ENCODE measurements around the gene EID2B. TPM values are rescaled to one million over a fixed set of nuclear protein-coding genes. Genes with fewer than 3 reads are reported as not detected.

Gene EID2B
- total and polyA plus RNA-seq, 9 of the 15 experiments (the other 6 are each of a cell fraction or from before 2014, with no cell fraction given) = 2.8 to 8.8 (median 4.8) TPM

DNA sequence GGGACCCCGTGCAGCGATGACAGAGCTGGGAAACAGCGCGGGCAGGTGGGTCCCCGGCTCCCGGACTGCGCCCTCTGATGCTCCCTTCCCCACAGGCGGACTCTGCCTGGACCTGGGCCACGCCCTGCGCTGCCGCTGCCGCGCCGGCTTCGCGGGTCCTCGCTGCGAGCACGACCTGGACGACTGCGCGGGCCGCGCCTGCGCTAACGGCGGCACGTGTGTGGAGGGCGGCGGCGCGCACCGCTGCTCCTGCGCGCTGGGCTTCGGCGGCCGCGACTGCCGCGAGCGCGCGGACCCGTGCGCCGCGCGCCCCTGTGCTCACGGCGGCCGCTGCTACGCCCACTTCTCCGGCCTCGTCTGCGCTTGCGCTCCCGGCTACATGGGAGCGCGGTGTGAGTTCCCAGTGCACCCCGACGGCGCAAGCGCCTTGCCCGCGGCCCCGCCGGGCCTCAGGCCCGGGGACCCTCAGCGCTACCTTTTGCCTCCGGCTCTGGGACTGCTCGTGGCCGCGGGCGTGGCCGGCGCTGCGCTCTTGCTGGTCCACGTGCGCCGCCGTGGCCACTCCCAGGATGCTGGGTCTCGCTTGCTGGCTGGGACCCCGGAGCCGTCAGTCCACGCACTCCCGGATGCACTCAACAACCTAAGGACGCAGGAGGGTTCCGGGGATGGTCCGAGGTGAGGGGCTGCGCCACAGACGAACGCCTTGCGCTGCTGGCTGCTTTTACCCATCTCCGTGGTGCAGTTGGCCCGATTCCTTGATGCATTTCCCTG is 25.5 kb downstream of the EID2B start (continued):
- TF ChIP-seq KLF1 (tag; IDR thresholded peaks at IDR 0.05) (peak; percentile 90), ZNF507 (tag; conservative IDR thresholded peaks at IDR 0.05) (no peak), BHLHE40 (IDR thresholded peaks at IDR 0.05; ENCODE audit: low read length) (peak; percentile 97), ZNF324 (CRISPR knock-in tag; IDR thresholded peaks at IDR 0.05) (no peak), EWSR1 (IDR thresholded peaks at IDR 0.05; ENCODE audit: borderline replicate concordance, low read depth, partially characterized antibody) (no peak), TCF7L2 (IDR thresholded peaks at IDR 0.05; ENCODE audit: low read depth, low read length) (no peak), PHF20 (IDR thresholded peaks at IDR 0.05; ENCODE audit: partially characterized antibody) (no peak), SIN3B (IDR thresholded peaks at IDR 0.05; ENCODE audit: low read depth) (peak; percentile 54), ESRRA (IDR thresholded peaks at IDR 0.05; ENCODE audit: borderline replicate concordance, low read depth) (peak; percentile 13; the same call in 1 of the 2 replicates)
- TF ChIP-seq, protein P1, sequence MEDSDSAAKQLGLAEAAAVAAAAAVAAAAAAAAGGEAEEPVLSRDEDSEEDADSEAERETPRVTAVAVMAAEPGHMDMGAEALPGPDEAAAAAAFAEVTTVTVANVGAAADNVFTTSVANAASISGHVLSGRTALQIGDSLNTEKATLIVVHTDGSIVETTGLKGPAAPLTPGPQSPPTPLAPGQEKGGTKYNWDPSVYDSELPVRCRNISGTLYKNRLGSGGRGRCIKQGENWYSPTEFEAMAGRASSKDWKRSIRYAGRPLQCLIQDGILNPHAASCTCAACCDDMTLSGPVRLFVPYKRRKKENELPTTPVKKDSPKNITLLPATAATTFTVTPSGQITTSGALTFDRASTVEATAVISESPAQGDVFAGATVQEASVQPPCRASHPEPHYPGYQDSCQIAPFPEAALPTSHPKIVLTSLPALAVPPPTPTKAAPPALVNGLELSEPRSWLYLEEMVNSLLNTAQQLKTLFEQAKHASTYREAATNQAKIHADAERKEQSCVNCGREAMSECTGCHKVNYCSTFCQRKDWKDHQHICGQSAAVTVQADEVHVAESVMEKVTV (CRISPR knock-in tag; IDR thresholded peaks at IDR 0.05) = no peak
- TF ChIP-seq, protein P2, sequence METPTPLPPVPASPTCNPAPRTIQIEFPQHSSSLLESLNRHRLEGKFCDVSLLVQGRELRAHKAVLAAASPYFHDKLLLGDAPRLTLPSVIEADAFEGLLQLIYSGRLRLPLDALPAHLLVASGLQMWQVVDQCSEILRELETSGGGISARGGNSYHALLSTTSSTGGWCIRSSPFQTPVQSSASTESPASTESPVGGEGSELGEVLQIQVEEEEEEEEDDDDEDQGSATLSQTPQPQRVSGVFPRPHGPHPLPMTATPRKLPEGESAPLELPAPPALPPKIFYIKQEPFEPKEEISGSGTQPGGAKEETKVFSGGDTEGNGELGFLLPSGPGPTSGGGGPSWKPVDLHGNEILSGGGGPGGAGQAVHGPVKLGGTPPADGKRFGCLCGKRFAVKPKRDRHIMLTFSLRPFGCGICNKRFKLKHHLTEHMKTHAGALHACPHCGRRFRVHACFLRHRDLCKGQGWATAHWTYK (CRISPR knock-in tag; IDR thresholded peaks at IDR 0.05) = no peak
- TF ChIP-seq, protein P3, sequence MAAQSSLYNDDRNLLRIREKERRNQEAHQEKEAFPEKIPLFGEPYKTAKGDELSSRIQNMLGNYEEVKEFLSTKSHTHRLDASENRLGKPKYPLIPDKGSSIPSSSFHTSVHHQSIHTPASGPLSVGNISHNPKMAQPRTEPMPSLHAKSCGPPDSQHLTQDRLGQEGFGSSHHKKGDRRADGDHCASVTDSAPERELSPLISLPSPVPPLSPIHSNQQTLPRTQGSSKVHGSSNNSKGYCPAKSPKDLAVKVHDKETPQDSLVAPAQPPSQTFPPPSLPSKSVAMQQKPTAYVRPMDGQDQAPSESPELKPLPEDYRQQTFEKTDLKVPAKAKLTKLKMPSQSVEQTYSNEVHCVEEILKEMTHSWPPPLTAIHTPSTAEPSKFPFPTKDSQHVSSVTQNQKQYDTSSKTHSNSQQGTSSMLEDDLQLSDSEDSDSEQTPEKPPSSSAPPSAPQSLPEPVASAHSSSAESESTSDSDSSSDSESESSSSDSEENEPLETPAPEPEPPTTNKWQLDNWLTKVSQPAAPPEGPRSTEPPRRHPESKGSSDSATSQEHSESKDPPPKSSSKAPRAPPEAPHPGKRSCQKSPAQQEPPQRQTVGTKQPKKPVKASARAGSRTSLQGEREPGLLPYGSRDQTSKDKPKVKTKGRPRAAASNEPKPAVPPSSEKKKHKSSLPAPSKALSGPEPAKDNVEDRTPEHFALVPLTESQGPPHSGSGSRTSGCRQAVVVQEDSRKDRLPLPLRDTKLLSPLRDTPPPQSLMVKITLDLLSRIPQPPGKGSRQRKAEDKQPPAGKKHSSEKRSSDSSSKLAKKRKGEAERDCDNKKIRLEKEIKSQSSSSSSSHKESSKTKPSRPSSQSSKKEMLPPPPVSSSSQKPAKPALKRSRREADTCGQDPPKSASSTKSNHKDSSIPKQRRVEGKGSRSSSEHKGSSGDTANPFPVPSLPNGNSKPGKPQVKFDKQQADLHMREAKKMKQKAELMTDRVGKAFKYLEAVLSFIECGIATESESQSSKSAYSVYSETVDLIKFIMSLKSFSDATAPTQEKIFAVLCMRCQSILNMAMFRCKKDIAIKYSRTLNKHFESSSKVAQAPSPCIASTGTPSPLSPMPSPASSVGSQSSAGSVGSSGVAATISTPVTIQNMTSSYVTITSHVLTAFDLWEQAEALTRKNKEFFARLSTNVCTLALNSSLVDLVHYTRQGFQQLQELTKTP (IDR thresholded peaks at IDR 0.05; ENCODE audit: low read depth in 1 of 2, partially characterized antibody in 2 of 2) = no peak
- TF ChIP-seq, protein P4, sequence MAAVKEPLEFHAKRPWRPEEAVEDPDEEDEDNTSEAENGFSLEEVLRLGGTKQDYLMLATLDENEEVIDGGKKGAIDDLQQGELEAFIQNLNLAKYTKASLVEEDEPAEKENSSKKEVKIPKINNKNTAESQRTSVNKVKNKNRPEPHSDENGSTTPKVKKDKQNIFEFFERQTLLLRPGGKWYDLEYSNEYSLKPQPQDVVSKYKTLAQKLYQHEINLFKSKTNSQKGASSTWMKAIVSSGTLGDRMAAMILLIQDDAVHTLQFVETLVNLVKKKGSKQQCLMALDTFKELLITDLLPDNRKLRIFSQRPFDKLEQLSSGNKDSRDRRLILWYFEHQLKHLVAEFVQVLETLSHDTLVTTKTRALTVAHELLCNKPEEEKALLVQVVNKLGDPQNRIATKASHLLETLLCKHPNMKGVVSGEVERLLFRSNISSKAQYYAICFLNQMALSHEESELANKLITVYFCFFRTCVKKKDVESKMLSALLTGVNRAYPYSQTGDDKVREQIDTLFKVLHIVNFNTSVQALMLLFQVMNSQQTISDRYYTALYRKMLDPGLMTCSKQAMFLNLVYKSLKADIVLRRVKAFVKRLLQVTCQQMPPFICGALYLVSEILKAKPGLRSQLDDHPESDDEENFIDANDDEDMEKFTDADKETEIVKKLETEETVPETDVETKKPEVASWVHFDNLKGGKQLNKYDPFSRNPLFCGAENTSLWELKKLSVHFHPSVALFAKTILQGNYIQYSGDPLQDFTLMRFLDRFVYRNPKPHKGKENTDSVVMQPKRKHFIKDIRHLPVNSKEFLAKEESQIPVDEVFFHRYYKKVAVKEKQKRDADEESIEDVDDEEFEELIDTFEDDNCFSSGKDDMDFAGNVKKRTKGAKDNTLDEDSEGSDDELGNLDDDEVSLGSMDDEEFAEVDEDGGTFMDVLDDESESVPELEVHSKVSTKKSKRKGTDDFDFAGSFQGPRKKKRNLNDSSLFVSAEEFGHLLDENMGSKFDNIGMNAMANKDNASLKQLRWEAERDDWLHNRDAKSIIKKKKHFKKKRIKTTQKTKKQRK (IDR thresholded peaks at IDR 0.05; ENCODE audit: borderline replicate concordance, low read depth, low read length) = no peak
